ENCODE results near the gene NPHS1. TPM values are rescaled to one million over a fixed set of nuclear protein-coding genes. Genes with fewer than 3 reads are reported as not detected.

NPHS1 gene
- total RNA-seq, 1 experiment from 2014 or later, result 0.67 TPM

DNA sequence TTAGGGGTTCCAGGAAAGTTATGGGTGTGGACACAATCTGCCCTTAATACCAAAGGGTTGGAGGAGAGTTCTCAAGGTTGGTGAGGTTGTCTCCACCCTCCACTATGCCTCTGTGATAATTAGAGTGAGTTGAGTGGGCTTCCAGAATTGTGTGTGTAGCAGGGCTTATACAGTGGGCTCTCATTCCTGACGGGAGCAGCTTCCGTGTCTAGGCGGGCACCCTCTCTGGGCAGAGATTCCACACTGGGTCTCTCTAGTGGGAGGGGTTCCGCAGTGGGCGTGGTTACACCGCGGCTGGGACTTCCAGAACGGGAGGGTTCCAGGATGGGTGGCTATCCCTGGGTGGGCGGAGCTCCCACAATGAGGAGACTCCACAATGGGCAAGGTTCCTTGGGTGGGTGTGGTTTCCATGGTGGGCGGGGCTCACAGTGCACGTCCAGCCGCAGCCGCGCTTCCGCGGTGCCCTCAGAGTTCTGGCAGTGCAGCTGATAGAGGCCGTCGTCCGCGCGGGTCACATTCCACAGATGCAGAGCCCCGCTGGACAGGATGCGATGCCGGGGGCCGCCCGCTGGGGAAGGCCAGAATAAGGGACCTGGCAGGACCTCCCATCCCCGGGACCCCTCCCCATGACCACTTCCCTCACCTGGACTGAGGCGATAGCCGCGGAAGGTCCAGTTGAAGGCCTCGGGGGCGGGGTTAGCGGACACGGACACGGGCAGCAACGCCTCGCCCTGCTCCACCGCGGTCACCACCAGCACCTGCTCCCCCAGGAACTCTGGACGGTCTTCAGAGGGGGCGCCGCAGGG is 8.4 kb downstream of the NPHS1 start:
- Histone ChIP-seq H3K27ac (ENCODE audit: low read length) (no peak overlapping the region), H3K9me3 (ENCODE audit: control insufficient read depth, insufficient read depth, low read depth, low read length) (no peaks in the 10 kb centered on the region), H3K4me1 (ENCODE audit: control insufficient read depth, insufficient read depth, low read length) (peaks cover 11% of the 10 kb centered on the region), H3K36me3 (ENCODE audit: control insufficient read depth, insufficient read depth, low read length) (no peaks in the 10 kb centered on the region), H3K27me3 (ENCODE audit: control insufficient read depth, insufficient read depth, low read length) (no peaks in the 10 kb centered on the region), H3K4me3 (ENCODE audit: low read depth in 2 of 2, low read length in 2 of 2) (no peak overlapping the region)
- no peak for DNase-seq (ENCODE audit: low read depth, low spot score)
- no peak for TF ChIP-seq TCF7L2 (IDR thresholded peaks at IDR 0.05; ENCODE audit: low read depth, low read length)
- TF ChIP-seq, protein P1, sequence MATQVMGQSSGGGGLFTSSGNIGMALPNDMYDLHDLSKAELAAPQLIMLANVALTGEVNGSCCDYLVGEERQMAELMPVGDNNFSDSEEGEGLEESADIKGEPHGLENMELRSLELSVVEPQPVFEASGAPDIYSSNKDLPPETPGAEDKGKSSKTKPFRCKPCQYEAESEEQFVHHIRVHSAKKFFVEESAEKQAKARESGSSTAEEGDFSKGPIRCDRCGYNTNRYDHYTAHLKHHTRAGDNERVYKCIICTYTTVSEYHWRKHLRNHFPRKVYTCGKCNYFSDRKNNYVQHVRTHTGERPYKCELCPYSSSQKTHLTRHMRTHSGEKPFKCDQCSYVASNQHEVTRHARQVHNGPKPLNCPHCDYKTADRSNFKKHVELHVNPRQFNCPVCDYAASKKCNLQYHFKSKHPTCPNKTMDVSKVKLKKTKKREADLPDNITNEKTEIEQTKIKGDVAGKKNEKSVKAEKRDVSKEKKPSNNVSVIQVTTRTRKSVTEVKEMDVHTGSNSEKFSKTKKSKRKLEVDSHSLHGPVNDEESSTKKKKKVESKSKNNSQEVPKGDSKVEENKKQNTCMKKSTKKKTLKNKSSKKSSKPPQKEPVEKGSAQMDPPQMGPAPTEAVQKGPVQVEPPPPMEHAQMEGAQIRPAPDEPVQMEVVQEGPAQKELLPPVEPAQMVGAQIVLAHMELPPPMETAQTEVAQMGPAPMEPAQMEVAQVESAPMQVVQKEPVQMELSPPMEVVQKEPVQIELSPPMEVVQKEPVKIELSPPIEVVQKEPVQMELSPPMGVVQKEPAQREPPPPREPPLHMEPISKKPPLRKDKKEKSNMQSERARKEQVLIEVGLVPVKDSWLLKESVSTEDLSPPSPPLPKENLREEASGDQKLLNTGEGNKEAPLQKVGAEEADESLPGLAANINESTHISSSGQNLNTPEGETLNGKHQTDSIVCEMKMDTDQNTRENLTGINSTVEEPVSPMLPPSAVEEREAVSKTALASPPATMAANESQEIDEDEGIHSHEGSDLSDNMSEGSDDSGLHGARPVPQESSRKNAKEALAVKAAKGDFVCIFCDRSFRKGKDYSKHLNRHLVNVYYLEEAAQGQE (IDR thresholded peaks at IDR 0.05; ENCODE audit: insufficient read depth in 1 of 2, low read depth in 2 of 2, low read length in 1 of 2), result no peak
- intact Hi-C loops (cut with micrococcal nuclease; ENCODE audit: unreplicated experiment) (no loop called here), in situ Hi-C loops (cut with HindIII; ENCODE audit: low pct_unique_long_range_greater_than_20kb, low sequenced_read_pairs) (no loop called here)
- ChIA-PET CTCF (interaction anchor here (0.5 to 0.6 kb wide), 2 partner anchors 26 to 149 kb away, joined by 3 read pairs; no protein-coding TSS in a partner anchor), POLR2A (interaction anchor here (0.5 kb wide), 1 partner anchor 45 kb away, joined by 4 read pairs; no protein-coding TSS in a partner anchor)
- no TSS peak for BruUV-seq (replicated peaks)
- ATAC-seq, result no peak

DNA sequence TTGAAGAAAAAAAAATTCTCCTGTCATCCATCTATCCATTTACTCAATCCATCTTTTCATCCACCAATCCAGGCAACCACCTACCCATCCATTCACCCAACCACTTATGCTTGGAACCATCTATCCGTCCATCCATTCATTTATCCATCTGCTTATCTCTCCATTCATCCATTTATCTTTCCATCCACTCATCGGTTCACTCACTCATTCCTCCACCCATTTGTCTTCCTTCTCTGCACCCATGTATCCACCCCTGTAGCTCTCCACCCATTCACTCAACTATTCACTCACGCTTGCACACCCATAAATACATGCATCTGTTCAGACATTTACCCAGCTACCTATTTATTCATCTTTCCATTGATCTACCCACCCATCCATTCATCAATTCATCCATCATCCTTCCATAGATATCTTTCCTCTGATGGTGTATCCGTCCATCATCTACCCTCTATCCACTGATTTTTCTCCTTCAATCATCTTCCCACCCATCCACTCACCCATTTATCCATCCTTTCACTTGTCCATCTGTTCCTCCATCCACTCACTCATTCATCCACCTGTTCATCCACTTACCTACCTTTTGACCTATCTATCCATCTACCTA is 9.5 kb downstream of the NPHS1 start:
- BruUV-seq (replicated peaks), result no TSS peak
- TF ChIP-seq, protein P2, sequence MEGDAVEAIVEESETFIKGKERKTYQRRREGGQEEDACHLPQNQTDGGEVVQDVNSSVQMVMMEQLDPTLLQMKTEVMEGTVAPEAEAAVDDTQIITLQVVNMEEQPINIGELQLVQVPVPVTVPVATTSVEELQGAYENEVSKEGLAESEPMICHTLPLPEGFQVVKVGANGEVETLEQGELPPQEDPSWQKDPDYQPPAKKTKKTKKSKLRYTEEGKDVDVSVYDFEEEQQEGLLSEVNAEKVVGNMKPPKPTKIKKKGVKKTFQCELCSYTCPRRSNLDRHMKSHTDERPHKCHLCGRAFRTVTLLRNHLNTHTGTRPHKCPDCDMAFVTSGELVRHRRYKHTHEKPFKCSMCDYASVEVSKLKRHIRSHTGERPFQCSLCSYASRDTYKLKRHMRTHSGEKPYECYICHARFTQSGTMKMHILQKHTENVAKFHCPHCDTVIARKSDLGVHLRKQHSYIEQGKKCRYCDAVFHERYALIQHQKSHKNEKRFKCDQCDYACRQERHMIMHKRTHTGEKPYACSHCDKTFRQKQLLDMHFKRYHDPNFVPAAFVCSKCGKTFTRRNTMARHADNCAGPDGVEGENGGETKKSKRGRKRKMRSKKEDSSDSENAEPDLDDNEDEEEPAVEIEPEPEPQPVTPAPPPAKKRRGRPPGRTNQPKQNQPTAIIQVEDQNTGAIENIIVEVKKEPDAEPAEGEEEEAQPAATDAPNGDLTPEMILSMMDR (IDR thresholded peaks at IDR 0.05), result no peak
- TF ChIP-seq SIN3A (IDR thresholded peaks at IDR 0.05; ENCODE audit: borderline replicate concordance, insufficient read depth, low read depth, low read length) (no peak), TCF7L2 (IDR thresholded peaks at IDR 0.05; ENCODE audit: low read depth, low read length) (no peak), POLR2AphosphoS5 (IDR thresholded peaks at IDR 0.05; ENCODE audit: low read depth, low read length) (no peak)
- TF ChIP-seq, protein P1 (IDR thresholded peaks at IDR 0.05; ENCODE audit: insufficient read depth in 1 of 2, low read depth in 2 of 2, low read length in 1 of 2), result no peak
- POLR2A ChIA-PET, result no interaction called here
- Histone ChIP-seq H3K27me3 (ENCODE audit: control insufficient read depth, insufficient read depth, low read length) (no peaks in the 10 kb centered on the region), H3K27ac (ENCODE audit: low read length) (no peak overlapping the region), H3K36me3 (ENCODE audit: control insufficient read depth, insufficient read depth, low read length) (no peaks in the 10 kb centered on the region), H3K9me3 (ENCODE audit: control insufficient read depth, insufficient read depth, low read depth, low read length) (no peaks in the 10 kb centered on the region), H3K4me3 (ENCODE audit: low read depth in 2 of 2, low read length in 2 of 2) (no peak overlapping the region), H3K4me1 (ENCODE audit: control insufficient read depth, insufficient read depth, low read length) (peaks cover 11% of the 10 kb centered on the region)
- CTCF ChIA-PET, result interaction anchor here (0.6 kb wide), 1 partner anchor 23 kb away, joined by 4 read pairs; no protein-coding TSS in a partner anchor
- intact Hi-C loops (cut with micrococcal nuclease; ENCODE audit: unreplicated experiment) (no loop called here), in situ Hi-C loops (cut with HindIII; ENCODE audit: low pct_unique_long_range_greater_than_20kb, low sequenced_read_pairs) (no loop called here)
- DNase-seq (ENCODE audit: low read depth, low spot score) (no peak), ATAC-seq (no peak)
